22Rv1 (cell line): ENCODE results near the gene CDK14.

Experiments used
- H3K27ac ChIP-seq: fragments of 450-650 bp; 2 replicates; pipeline ENCODE4 v1.5.1; 2017
- ZFX ChIP-seq: fragments of 450-650 bp; IDR thresholded peaks from 2 replicates; pipeline ENCODE4 v1.6.1; 2017; ENCODE audit warnings: antibody characterized with exemption, borderline replicate concordance
- TF ChIP-seq, protein P1 (sequence below): fragments of 450-650 bp; IDR thresholded peaks from 2 replicates; pipeline ENCODE4 v1.5.1; 2017; ENCODE audit warnings: mild to moderate bottlenecking

The CDK14 gene

DNA sequence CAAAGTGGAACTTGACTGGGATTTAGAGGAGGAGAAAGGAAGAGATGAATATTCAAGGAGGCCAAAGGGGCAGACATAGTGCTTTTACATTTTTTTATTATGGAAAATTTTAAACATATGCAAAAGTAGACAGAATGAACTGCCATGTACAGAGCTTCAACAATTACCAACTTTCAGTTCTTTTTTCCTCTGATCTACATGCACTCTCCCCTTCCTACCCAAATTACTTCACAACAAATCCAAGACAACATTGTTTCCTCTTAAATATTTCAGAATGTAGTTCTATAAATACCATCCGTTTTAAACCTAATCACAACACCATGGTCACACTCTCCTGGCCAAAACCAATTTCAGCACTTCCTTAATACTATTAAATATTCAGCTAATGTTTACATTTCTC is 584.6 kb downstream of the CDK14 start:
- TF ChIP-seq, protein P1, sequence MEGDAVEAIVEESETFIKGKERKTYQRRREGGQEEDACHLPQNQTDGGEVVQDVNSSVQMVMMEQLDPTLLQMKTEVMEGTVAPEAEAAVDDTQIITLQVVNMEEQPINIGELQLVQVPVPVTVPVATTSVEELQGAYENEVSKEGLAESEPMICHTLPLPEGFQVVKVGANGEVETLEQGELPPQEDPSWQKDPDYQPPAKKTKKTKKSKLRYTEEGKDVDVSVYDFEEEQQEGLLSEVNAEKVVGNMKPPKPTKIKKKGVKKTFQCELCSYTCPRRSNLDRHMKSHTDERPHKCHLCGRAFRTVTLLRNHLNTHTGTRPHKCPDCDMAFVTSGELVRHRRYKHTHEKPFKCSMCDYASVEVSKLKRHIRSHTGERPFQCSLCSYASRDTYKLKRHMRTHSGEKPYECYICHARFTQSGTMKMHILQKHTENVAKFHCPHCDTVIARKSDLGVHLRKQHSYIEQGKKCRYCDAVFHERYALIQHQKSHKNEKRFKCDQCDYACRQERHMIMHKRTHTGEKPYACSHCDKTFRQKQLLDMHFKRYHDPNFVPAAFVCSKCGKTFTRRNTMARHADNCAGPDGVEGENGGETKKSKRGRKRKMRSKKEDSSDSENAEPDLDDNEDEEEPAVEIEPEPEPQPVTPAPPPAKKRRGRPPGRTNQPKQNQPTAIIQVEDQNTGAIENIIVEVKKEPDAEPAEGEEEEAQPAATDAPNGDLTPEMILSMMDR: no peak
- no peak for TF ChIP-seq ZFX

DNA sequence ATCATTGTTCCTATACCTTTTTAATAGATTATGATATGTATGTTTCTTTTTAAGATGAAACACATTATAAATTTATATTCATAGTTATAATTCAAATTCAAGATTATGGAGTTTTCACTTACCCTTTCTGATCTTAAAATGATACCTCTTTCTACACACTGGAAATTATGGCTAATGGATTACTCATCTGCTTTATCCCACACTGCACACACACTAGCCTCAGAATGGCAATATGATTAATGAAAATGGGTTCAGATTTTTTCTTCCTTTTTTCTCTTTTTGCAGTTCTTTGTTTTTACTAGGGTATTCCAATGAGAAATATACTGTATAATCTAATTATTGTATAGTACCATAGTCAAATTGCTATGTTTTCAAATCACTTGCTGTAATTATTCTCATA is 585.8 kb downstream of the CDK14 start:
- no peak overlapping the region for H3K27ac ChIP-seq
- TF ChIP-seq, protein P1: no peak
- no peak for TF ChIP-seq ZFX

More for the DNA sequence above, 584.6 kb downstream of the CDK14 start:
- no peak overlapping the region for H3K27ac ChIP-seq

- TF ChIP-seq ZFX: no peak
- TF ChIP-seq, protein P1: no peak
- no peak overlapping the region for H3K27ac ChIP-seq
Observed at GRCh38 chr7:91182819-91183764, 587.0 kb downstream of the CDK14 start.

DNA sequence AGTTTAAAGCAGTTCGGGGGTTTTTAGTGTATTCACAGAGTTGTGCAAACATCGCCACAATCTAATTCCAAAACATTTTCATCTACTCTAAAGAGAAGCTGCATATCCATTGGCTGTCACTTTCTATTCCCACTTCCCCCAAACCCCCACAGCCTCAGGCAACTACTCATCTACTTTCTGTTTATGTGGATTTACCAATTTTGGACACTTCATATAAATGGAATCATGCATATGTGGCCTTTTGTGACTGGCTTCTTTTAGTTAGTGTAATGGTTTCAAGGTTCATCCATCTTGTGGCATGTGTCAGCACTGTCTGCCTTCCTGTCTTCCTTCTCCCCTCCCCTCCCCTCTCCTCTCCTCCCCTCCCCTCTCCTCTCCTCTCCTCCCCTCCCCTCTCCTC is 589.6 kb downstream of the CDK14 start:
- no peak overlapping the region for H3K27ac ChIP-seq
- TF ChIP-seq, protein P1: no peak
- no peak for TF ChIP-seq ZFX

- no peak overlapping the region for H3K27ac ChIP-seq
- TF ChIP-seq, protein P1: no peak
Observed at GRCh38 chr7:91187061-91187460, 590.9 kb downstream of the CDK14 start.

GRCh38 chr7:91191771-91192170 is 595.6 kb downstream of the CDK14 start:
- no peak overlapping the region for H3K27ac ChIP-seq
- TF ChIP-seq ZFX: no peak
- TF ChIP-seq, protein P1: no peak

GRCh38 chr7:91193141-91193540 is 597.0 kb downstream of the CDK14 start:
- TF ChIP-seq, protein P1: no peak
- TF ChIP-seq ZFX: no peak
- H3K27ac ChIP-seq: no peak overlapping the region
